A549 (cell line): ENCODE data around the gene SIGLEC9. TPM values are rescaled to one million over a fixed set of nuclear protein-coding genes. Genes with fewer than 3 reads are reported as not detected.

Experiments used
- ATAC-seq, 2 experiments: fragments of 200-7000 bp in 1 of 2; fragments of >200 bp in 1 of 2; cut with Nextera tagmentation in 1 of 2; cut with Tn5 transposase in 1 of 2; 3 replicates each; pipeline versions ENCODE4 v1.8.0 to v1.9.1; 2018 to 2020; ENCODE audit warnings: mild to moderate bottlenecking in 1 of 2, moderate library complexity in 1 of 2
- CTCF ChIA-PET: fragments of 300-600 bp; sonication (Branson Sonifier 250); formaldehyde crosslinking; extraction: SDS; loops from one replicate; lab custom pipeline; 2021; ENCODE audit warnings: antibody characterized with exemption, inconsistent platforms; lab: Yijun Ruan, JAX
- POLR2A ChIA-PET: fragments of 350-600 bp; formaldehyde crosslinking; extraction: SDS; loops from one replicate; lab custom pipeline; 2021; ENCODE audit warnings: antibody characterized with exemption, inconsistent platforms; lab: Yijun Ruan, JAX
- DNase-seq, 2 experiments: peaks; one replicate each; pipeline versions ENCODE4 v3.0.0 to v3.0.0-alpha.2; 2011 to 2016; ENCODE audit warnings: low read depth in 1 of 2, low spot score in 1 of 2
- FAIRE-seq: peaks from 2 replicates; lab custom pipeline; 2011; peaks lifted over from hg19 to GRCh38; lab: Jason Lieb, UNC
- H3K27ac ChIP-seq, 2 experiments: fragments of >200 bp; sonication (Bioruptor Twin); formaldehyde crosslinking; 3 replicates each; pipeline ENCODE4 v1.5.1; 2016 to 2017
- H3K4me1 ChIP-seq: fragments of >200 bp; sonication (Bioruptor Twin); formaldehyde crosslinking; 3 replicates; pipeline ENCODE4 v1.6.1; 2016
- H3K4me2 ChIP-seq: fragments of >200 bp; sonication (Bioruptor Twin); formaldehyde crosslinking; 3 replicates; pipeline ENCODE4 v1.6.1; 2016
- H3K4me3 ChIP-seq: fragments of >200 bp; sonication (Bioruptor Twin); formaldehyde crosslinking; 3 replicates; pipeline ENCODE4 v1.5.1; 2016
- H3K9me3 ChIP-seq: fragments of >200 bp; sonication (Bioruptor Twin); formaldehyde crosslinking; 3 replicates; pipeline ENCODE4 v1.6.1; 2016
- BHLHE40 ChIP-seq: IDR thresholded peaks from 2 replicates; pipeline ENCODE4 v1.6.1; 2012; ENCODE audit warnings: low read depth, low read length, inconsistent platforms
- CHD2 ChIP-seq: fragments of 150-350 bp; IDR thresholded peaks from 2 replicates; pipeline ENCODE4 v1.6.1; 2014; ENCODE audit warnings: low read length; ENCODE audit not compliant: partially characterized antibody
- EHMT2 ChIP-seq: fragments of 200-600 bp; sonication (generic); IDR thresholded peaks from 2 replicates; pipeline ENCODE4 v1.6.1; 2016; ENCODE audit warnings: antibody characterized with exemption, low read depth, mild to moderate bottlenecking, moderate library complexity
- EP300 ChIP-seq, 2 experiments: fragments of >200 bp; sonication (Bioruptor Twin); formaldehyde crosslinking; IDR thresholded peaks; 2 replicates in 1 of 2; 3 replicates in 1 of 2; pipeline ENCODE4 v1.6.1; 2016 to 2017
- HEYL ChIP-seq: fragments of 250-450 bp; sonication (Bioruptor Pico); IDR thresholded peaks from 2 replicates; pipeline ENCODE4 v1.8.0; 2021; ENCODE audit warnings: mild to moderate bottlenecking, moderate library complexity
- MAFK ChIP-seq: fragments of 450-650 bp; IDR thresholded peaks from 2 replicates; pipeline ENCODE4 v1.6.1; 2014; ENCODE audit not compliant: partially characterized antibody
- MAZ ChIP-seq: fragments of 150-350 bp; IDR thresholded peaks from 2 replicates; pipeline ENCODE4 v1.6.1; 2014; ENCODE audit warnings: antibody characterized with exemption, low read depth, low read length, borderline replicate concordance
- NR3C1 ChIP-seq: fragments of >200 bp; sonication (Bioruptor Twin); formaldehyde crosslinking; IDR thresholded peaks from 3 replicates; pipeline ENCODE4 v1.6.1; 2017
- RCOR1 ChIP-seq: fragments of 150-350 bp; IDR thresholded peaks from 2 replicates; pipeline ENCODE4 v1.6.1; 2014; ENCODE audit warnings: antibody characterized with exemption, low read length, low read depth
- TP53 ChIP-seq: fragments of 250-450 bp; sonication (Bioruptor Pico); IDR thresholded peaks from 2 replicates; pipeline ENCODE4 v1.5.0; 2021; ENCODE audit warnings: mild to moderate bottlenecking, moderate library complexity
- WGBS: methylation state at CpG from one replicate; pipeline ENCODE4 v1.1.6; 2017; ENCODE audit errors: missing lambda C conversion rate; 5-methylcytosine and 5-hydroxymethylcytosine counted together
- polyA minus RNA-seq: library from RNA; depleted of rRNA, polyadenylated mRNA; stranded (reverse); fragments of >200 nt; gene quantifications from 2 replicates; pipeline ENCODE4 v1.2.3, GENCODE V29; 2011; rRNA and poly(A)+ RNA removed
- polyA plus RNA-seq, 4 experiments: library from polyadenylated mRNA; depleted of rRNA in 3 of 4; stranded (reverse); fragments of >200 nt; fragmentation: RNase III in 1 of 4; extraction: RNeasy Plus Mini Kit Qiagen cat#74134 plus additional on column Dnase treatment in 1 of 4; gene quantifications; 2 replicates in 3 of 4; 3 replicates in 1 of 4; pipeline ENCODE4 v1.2.3, GENCODE V29; 2011 to 2017
- TF ChIP-seq, protein P1 (sequence below): fragments of 200-600 bp; sonication (generic); IDR thresholded peaks from 2 replicates; pipeline ENCODE4 v1.6.1; 2016; ENCODE audit warnings: antibody characterized with exemption, mild to moderate bottlenecking, moderate library complexity
- TF ChIP-seq, protein P2 (sequence below): fragments of 150-350 bp; IDR thresholded peaks from 2 replicates; pipeline ENCODE4 v1.6.1; 2014; ENCODE audit warnings: low read depth, mild to moderate bottlenecking, low read length
- TF ChIP-seq, protein P3 (sequence below): IDR thresholded peaks from 2 replicates; pipeline ENCODE4 v1.6.1; 2012
- TF ChIP-seq, protein P4 (sequence below): fragments of >200 bp; sonication (Bioruptor Twin); formaldehyde crosslinking; IDR thresholded peaks from 3 replicates; pipeline ENCODE4 v1.6.1; 2016

The SIGLEC9 gene
- polyA plus RNA-seq (2011; rRNA removed) = not detected in 2 replicates
- polyA plus RNA-seq (2012; cell fraction: cytosol; rRNA removed) = not detected in 2 replicates
- not detected in 2 replicates for polyA plus RNA-seq (2012; cell fraction: nucleus; rRNA removed)
- not detected in 3 replicates for polyA plus RNA-seq (2017; fragmentation: RNase III; extraction: RNeasy Plus Mini Kit Qiagen cat#74134 plus additional on column Dnase treatment)
- not detected in 2 replicates for polyA minus RNA-seq

DNA sequence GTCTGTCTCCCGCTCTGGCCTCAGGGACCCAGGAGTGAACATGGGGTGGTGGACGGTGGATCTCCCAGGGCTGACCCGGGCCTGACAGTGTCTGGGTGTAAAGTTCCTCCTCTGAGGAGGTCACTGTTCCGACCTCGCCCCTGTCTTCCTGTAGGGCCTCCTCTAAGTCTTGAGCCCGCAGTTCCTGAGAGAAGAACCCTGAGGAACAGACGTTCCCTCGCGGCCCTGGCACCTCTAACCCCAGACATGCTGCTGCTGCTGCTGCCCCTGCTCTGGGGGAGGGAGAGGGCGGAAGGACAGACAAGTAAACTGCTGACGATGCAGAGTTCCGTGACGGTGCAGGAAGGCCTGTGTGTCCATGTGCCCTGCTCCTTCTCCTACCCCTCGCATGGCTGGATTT lies at the start of gene SIGLEC9:
SIGLEC9 (plus strand) TSS at position 178 of the 400 bp plus-strand sequence; CDS start at position 247, 69 bp downstream.
- H3K4me2 ChIP-seq = no peak within 1 kb of the TSS
- CTCF ChIA-PET = no interaction called here
- WGBS = 68% methylated on average over 14 of the region's 14 CpGs
- H3K9me3 ChIP-seq = no peaks in the 10 kb centered on the region
- TF ChIP-seq, protein P1, sequence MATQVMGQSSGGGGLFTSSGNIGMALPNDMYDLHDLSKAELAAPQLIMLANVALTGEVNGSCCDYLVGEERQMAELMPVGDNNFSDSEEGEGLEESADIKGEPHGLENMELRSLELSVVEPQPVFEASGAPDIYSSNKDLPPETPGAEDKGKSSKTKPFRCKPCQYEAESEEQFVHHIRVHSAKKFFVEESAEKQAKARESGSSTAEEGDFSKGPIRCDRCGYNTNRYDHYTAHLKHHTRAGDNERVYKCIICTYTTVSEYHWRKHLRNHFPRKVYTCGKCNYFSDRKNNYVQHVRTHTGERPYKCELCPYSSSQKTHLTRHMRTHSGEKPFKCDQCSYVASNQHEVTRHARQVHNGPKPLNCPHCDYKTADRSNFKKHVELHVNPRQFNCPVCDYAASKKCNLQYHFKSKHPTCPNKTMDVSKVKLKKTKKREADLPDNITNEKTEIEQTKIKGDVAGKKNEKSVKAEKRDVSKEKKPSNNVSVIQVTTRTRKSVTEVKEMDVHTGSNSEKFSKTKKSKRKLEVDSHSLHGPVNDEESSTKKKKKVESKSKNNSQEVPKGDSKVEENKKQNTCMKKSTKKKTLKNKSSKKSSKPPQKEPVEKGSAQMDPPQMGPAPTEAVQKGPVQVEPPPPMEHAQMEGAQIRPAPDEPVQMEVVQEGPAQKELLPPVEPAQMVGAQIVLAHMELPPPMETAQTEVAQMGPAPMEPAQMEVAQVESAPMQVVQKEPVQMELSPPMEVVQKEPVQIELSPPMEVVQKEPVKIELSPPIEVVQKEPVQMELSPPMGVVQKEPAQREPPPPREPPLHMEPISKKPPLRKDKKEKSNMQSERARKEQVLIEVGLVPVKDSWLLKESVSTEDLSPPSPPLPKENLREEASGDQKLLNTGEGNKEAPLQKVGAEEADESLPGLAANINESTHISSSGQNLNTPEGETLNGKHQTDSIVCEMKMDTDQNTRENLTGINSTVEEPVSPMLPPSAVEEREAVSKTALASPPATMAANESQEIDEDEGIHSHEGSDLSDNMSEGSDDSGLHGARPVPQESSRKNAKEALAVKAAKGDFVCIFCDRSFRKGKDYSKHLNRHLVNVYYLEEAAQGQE = no peak
- peak; percentile 91 for TF ChIP-seq MAFK
- FAIRE-seq (no peak), ATAC-seq (no peak), DNase-seq (no peak)
- POLR2A ChIA-PET = no interaction called here
- no peaks in the 10 kb centered on the region for H3K4me1 ChIP-seq
- H3K27ac ChIP-seq = no peak within 1 kb of the TSS
- no peak within 1 kb of the TSS for H3K4me3 ChIP-seq

DNA sequence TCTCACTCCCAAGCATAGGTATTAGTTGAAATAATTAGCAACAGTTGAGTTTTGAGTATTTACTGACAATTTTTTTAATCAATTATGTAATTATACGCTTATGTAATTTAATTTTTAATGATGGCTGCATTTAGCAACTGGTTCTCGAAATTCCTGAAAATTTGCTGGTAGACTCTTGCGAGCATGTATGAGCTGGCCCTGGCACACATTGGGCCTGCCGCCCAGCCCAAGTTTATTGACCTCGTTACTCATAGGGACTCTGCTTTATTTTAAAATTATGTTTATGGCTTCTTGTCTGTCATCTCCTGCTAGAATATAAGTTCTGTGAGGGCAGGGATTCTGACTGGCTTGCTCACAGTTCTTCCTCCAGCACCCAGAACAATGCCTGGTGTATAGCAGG lies 48.7 kb upstream of the SIGLEC9 start:
- FAIRE-seq (no peak), ATAC-seq (no peak), DNase-seq (no peak)
- Histone ChIP-seq H3K4me1 (no peaks in the 10 kb centered on the region), H3K4me2 (no peak overlapping the region), H3K4me3 (no peak overlapping the region), H3K9me3 (peaks cover 23% of the 10 kb centered on the region), H3K27ac (no peak overlapping the region)
- TF ChIP-seq EP300 (IDR thresholded peaks at IDR 0.05) = no peak
- TF ChIP-seq EHMT2 = no peak
- 25% methylated on average over 5 of the region's 5 CpGs for WGBS
- POLR2A ChIA-PET = no interaction called here
- CTCF ChIA-PET = interaction anchor here (1.1 kb wide), 1 partner anchor 183 kb away, joined by 3 read pairs; no protein-coding TSS in a partner anchor

DNA sequence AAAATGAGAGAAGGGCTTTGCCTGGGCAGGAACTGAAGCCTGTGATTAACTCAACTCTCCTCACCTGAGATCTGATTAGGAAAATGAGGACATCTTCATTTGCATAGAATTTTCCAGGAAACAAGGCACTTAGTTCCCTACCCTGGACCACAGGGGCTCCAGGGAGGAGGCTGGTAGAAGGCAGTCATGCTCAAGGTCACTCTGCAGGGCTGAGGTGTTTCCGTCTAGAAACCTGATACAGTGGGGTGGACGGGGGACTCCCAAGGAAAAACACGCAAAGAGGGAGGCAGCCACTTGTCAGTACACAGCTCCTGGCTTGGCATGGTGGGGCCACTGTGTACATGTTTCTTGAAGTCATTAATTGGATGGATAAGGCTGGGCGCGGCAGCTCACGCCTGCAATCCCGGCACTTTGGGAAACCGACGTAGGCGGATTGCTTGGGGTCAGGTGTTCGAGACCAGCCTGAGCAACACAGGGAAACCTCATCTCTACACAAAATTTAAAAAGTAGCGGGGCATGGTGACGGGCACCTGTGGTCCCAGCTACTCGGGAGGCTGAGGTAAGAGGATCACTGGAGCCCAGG lies 48.0 kb upstream of the SIGLEC9 start:
- 68% methylated on average over 12 of the region's 14 CpGs for WGBS
- ChIA-PET CTCF (interaction anchor here (0.9 to 1.0 kb wide), 2 partner anchors 18 to 147 kb away, joined by 3 read pairs; no protein-coding TSS in a partner anchor), POLR2A (no interaction called here)
- no peak overlapping the region for H3K4me3 ChIP-seq
- no peak for ATAC-seq
- no peaks in the 10 kb centered on the region for H3K4me1 ChIP-seq
- FAIRE-seq = no peak
- no peak overlapping the region for H3K27ac ChIP-seq
- H3K9me3 ChIP-seq = peaks cover 23% of the 10 kb centered on the region
- H3K4me2 ChIP-seq = no peak overlapping the region
- DNase-seq = no peak
- TF ChIP-seq, protein P2, sequence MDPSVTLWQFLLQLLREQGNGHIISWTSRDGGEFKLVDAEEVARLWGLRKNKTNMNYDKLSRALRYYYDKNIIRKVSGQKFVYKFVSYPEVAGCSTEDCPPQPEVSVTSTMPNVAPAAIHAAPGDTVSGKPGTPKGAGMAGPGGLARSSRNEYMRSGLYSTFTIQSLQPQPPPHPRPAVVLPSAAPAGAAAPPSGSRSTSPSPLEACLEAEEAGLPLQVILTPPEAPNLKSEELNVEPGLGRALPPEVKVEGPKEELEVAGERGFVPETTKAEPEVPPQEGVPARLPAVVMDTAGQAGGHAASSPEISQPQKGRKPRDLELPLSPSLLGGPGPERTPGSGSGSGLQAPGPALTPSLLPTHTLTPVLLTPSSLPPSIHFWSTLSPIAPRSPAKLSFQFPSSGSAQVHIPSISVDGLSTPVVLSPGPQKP = no peak
- TF ChIP-seq MAZ (no peak), TP53 (CRISPR knock-in tag) (no peak), RCOR1 (no peak), MAFK (no peak), CHD2 (no peak), HEYL (CRISPR knock-in tag) (no peak), BHLHE40 (no peak), NR3C1 (no peak)
- TF ChIP-seq, protein P3, sequence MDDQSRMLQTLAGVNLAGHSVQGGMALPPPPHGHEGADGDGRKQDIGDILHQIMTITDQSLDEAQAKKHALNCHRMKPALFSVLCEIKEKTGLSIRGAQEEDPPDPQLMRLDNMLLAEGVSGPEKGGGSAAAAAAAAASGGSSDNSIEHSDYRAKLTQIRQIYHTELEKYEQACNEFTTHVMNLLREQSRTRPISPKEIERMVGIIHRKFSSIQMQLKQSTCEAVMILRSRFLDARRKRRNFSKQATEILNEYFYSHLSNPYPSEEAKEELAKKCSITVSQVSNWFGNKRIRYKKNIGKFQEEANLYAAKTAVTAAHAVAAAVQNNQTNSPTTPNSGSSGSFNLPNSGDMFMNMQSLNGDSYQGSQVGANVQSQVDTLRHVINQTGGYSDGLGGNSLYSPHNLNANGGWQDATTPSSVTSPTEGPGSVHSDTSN = no peak
- TF ChIP-seq, protein P4, sequence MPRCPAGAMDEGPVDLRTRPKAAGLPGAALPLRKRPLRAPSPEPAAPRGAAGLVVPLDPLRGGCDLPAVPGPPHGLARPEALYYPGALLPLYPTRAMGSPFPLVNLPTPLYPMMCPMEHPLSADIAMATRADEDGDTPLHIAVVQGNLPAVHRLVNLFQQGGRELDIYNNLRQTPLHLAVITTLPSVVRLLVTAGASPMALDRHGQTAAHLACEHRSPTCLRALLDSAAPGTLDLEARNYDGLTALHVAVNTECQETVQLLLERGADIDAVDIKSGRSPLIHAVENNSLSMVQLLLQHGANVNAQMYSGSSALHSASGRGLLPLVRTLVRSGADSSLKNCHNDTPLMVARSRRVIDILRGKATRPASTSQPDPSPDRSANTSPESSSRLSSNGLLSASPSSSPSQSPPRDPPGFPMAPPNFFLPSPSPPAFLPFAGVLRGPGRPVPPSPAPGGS = no peak
